ENCODE data around the gene SPINK4. TPM values are rescaled to one million over a fixed set of nuclear protein-coding genes. Genes with fewer than 3 reads are reported as not detected.
A peak's percentile ranks its signal among the peaks of the same experiment; 100 is the strongest.

SPINK4 gene
- total RNA-seq, 1 donor: not detected

DNA sequence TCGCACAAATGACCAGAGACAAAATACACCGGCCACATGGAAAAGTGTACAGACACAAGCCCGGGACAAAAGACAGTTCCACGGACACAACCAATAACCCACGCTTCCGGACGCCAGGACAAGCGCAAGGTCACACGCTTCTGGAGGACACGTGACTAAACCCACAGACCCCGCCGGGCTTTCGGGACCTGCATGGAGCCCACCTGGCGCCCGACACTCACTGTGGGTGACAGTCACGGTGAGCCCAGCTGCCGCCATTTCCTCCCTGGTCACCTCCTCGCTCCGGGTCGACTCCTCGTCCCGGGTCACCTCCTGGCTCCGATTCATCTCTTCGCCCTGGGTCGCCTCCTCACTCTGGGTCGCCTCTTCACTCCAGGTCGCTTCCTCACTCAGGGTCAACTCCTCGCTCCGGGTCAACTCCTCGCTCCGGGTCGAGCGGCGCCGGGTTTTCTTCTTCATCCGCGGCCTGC lies 24.1 kb downstream of the SPINK4 start:
- TF ChIP-seq, protein P1, sequence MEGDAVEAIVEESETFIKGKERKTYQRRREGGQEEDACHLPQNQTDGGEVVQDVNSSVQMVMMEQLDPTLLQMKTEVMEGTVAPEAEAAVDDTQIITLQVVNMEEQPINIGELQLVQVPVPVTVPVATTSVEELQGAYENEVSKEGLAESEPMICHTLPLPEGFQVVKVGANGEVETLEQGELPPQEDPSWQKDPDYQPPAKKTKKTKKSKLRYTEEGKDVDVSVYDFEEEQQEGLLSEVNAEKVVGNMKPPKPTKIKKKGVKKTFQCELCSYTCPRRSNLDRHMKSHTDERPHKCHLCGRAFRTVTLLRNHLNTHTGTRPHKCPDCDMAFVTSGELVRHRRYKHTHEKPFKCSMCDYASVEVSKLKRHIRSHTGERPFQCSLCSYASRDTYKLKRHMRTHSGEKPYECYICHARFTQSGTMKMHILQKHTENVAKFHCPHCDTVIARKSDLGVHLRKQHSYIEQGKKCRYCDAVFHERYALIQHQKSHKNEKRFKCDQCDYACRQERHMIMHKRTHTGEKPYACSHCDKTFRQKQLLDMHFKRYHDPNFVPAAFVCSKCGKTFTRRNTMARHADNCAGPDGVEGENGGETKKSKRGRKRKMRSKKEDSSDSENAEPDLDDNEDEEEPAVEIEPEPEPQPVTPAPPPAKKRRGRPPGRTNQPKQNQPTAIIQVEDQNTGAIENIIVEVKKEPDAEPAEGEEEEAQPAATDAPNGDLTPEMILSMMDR (IDR thresholded peaks at IDR 0.05; ENCODE audit: insufficient read depth, low read length): no peak
- peak overlapping the region; percentile 99 for H3K4me3 ChIP-seq (ENCODE audit: low read depth, low read length)
- no peak for DNase-seq (ENCODE audit: low read depth)

DNA sequence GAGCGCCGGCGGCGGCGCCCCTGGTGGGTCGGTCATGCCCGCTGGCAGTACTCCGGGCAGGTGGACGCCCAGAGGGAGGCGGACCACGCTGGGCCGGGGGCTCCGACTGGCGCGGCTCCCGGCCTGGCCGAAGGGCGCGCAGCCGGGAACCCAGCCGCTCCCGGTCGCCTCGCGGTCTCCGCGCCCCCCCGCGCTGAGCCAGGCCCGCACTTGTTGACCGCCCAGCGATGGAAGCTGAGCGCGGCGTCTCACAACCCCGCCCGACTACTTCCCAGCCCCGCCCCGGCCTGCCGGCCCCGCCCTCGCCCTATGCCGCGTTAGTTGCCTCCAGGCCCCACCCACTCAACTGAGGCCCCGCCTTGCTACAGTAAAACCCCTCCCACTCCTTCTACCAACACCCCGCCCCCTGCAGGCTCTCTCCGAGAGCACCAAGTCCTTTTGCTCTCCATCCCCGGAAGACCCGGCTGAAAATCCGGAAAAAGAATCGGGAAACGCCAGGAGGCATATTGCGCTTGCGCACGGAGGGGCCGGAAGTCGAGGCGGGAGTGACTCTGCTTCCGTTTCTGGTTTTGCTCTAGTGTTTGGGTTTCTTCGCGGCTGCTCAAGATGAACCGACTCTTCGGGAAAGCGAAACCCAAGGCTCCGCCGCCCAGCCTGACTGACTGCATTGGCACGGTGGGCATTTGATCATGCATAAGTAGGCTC lies 24.7 kb downstream of the SPINK4 start, which contains the start of the genes BAG1 and CHMP5:
Gene BAG1 (minus strand): TSS at position 236 of the 705 bp plus-strand sequence.
Gene CHMP5 (plus strand): TSS at position 577 of the 705 bp plus-strand sequence. CDS start 30 bp downstream, at position 607.
- peak within 1 kb of the TSS; percentile 100 for H3K4me3 ChIP-seq (ENCODE audit: low read depth, low read length)
- peak; percentile 99 for DNase-seq (ENCODE audit: low read depth)
- TF ChIP-seq, protein P1 (IDR thresholded peaks at IDR 0.05; ENCODE audit: insufficient read depth, low read length): peak; percentile 53

DNA sequence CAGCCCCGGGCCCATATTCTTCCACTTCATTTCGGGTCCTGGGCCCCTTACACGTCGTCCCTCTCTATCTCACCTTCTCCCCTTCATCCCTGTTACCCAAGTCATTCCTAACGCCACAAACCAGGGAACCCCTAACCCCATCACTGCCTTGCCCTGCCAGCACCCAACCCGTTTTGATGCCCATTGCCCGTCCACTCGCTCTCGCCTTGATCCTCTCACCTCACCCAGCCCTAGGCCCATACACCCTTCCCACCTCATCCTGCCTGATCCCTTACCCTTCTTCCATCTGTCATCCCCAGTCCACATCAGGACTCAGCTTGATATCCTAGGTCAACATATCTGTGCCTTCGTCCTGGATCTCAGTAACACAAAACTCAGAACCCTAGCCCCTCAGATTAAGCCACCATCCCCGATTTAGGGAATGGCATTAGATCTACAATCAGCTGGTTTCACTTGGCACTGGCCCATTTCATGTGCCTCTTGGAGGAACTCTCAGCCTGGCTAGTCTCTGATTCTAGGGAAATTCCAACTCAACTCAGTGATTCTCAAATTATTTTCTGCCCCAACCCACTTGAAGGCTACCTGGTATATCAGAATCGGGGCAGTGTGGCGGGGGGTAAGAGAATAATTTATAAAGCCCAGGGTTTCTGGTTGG lies 25.4 kb downstream of the SPINK4 start:
- DNase-seq (ENCODE audit: low read depth): peak; percentile 17
- TF ChIP-seq, protein P1 (IDR thresholded peaks at IDR 0.05; ENCODE audit: insufficient read depth, low read length): no peak
- H3K4me3 ChIP-seq (ENCODE audit: low read depth, low read length): peak overlapping the region; percentile 100

DNA sequence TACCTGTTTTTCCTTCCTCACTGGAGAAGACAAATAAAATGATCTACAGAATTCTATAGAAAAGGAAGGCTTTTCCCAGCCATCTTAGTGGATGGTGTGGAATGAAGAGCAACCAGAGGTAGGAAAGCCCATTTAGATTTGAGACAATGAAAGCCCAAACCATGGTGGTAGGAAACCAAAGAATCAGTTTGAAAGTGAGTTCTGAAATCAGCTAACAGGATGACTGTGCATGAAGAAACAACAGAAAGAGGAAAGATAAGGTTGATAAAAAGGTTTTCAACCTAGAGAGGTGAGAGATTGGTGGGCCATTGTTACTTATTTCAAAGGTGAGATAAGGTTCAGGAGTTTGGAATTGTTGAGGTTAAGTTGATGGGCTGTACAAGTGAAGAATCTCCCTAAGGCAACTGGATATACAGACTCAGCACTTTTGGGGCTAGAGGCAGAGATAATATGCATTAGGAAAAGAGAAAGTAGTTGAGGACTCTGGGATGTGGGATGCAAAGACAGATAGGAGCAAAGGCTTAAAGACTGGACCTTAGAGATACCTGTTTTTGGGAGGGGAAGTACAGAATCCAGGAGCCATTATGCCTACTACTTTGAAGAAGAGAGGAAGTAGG lies 27.3 kb downstream of the SPINK4 start:
- TF ChIP-seq, protein P1 (IDR thresholded peaks at IDR 0.05; ENCODE audit: insufficient read depth, low read length): no peak
- no peak for DNase-seq (ENCODE audit: low read depth)
- no peak overlapping the region for H3K4me3 ChIP-seq (ENCODE audit: low read depth, low read length)

DNA sequence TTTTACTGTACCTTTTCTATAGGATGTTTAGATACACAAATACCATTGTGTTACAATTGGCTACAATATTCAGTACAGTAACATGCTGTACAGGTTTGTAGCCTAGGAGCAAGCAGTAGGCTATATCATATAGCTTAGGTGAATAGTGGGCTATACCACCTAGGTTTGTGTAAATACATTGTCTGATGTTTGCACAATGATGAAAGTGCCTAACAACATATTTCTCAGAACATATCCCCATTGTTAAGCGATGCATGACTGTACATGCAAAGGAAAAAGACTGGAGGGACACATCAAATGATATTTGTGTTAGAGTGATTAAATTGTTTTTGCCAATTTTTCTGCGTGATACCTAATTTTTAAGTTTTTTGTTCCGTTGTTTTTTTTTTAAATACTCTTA lies 30.2 kb downstream of the SPINK4 start:
- TF ChIP-seq, protein P1 (IDR thresholded peaks at IDR 0.05; ENCODE audit: insufficient read depth, low read length): no peak
- no peak overlapping the region for H3K4me3 ChIP-seq (ENCODE audit: low read depth, low read length)
- DNase-seq (ENCODE audit: low read depth): no peak

DNA sequence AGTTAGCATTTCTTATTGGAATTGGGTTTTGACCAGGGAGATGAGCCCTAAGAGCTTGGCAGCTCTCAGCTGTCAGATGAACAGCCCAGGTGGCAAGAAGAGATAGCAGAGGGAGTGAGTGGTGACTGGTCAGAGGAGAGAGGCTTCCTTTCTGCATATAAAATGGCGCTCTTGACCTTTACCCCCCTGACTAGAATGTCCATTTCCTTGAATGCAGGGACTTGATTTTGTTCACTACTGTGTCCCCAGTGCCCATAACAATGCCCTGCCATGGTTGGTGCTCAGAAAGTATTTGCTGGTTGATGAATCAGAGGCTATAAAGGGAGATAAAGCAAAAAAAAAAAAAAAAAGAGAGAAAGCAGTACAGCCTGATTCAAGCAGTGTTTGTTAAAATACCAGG lies 32.1 kb downstream of the SPINK4 start:
- H3K4me3 ChIP-seq (ENCODE audit: low read depth, low read length): no peak overlapping the region
- TF ChIP-seq, protein P1 (IDR thresholded peaks at IDR 0.05; ENCODE audit: insufficient read depth, low read length): no peak
- DNase-seq (ENCODE audit: low read depth): no peak
